ENCODE results near the gene RAB3GAP2.
"Not testable (repeated sequence)": the region's sequence is repeated elsewhere in the genome, so short reads cannot be mapped to it uniquely, and the experiment has no call there.

The RAB3GAP2 gene

DNA sequence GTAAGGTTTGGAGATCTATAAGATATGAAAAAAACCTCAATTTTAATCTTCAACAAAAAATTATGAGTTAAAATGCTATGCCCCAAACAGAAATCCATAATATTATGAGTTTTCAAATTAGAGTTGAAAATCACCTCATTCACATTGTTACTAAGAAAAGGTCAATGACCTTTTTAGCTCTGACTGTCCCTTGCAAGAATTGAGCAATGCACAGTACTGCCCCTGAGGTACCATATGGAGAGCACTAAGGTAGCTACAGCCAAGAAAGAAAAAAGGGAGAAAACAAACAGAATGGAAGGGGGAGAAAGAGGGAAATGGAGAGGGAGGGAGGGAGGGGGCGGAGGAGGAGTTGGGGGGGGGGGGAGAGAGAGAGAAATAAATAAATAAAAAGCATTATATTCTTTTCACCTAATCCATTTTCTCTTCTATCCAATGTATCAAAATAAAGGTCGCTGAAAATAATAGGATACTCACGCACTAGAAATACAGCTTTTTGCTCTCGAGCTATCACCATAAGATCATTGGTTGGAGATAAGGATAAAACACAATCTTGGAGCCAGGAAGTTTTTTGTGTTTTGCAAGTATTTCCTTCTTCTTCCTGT is 58.8 kb downstream of the RAB3GAP2 start:
- DNase-seq (ENCODE audit: low read depth, low spot score): no peak
- no peak overlapping the region for H3K27ac ChIP-seq

GRCh38 chr1:220207411-220207810 is 64.8 kb downstream of the RAB3GAP2 start:
- H3K27ac ChIP-seq: no peak overlapping the region

DNA sequence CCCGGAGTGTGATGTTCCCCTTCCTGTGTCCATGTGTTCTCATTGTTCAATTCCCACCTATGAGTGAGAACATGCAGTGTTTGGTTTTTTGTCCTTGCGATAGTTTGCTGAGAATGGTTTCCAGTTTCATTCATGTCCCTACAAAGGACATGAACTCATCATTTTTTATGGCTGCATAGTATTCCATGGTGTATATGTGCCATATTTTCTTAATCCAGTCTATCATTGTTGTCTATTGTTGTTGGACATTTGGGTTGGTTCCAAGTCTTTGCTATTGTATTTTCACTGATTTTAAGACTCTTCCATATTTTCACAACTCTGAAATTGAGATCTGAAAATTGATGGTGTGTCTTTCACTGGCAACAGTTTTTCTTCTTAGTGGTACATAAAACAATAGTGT is 67.5 kb downstream of the RAB3GAP2 start:
- H3K27ac ChIP-seq; DNase-seq (ENCODE audit: low read depth, low spot score): not testable (repeated sequence)

More at GRCh38 chr1:220207411-220207810, 64.8 kb downstream of the RAB3GAP2 start:
- DNase-seq (ENCODE audit: low read depth, low spot score): no peak

GRCh38 chr1:220203816-220204215 is 68.4 kb downstream of the RAB3GAP2 start:
- no peak for DNase-seq (ENCODE audit: low read depth, low spot score)
- no peak overlapping the region for H3K27ac ChIP-seq

- H3K27ac ChIP-seq: no peak overlapping the region
- DNase-seq (ENCODE audit: low read depth, low spot score): no peak
These were observed 73.9 kb downstream of the RAB3GAP2 start for GRCh38 chr1:220198186-220199005.

DNA sequence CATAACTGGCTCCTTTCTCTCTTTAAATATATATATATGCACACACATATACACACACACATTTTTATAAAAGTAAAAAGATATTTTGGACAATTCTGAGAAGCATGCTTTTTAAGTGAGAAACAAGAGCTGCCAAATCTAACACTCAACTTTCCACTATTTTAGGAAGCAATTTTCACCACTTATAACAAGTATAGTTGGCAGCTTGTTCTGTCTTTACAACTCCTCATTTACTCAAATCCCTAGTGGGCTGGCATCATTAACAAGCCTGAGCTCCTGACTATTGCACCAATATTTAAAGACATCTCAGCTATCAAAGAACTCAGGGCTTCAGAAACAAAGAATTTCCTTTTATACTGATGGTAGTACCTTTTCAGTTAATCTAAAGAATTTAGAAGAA is 76.6 kb downstream of the RAB3GAP2 start:
- no peak for DNase-seq (ENCODE audit: low read depth, low spot score)
- H3K27ac ChIP-seq: no peak overlapping the region

DNA sequence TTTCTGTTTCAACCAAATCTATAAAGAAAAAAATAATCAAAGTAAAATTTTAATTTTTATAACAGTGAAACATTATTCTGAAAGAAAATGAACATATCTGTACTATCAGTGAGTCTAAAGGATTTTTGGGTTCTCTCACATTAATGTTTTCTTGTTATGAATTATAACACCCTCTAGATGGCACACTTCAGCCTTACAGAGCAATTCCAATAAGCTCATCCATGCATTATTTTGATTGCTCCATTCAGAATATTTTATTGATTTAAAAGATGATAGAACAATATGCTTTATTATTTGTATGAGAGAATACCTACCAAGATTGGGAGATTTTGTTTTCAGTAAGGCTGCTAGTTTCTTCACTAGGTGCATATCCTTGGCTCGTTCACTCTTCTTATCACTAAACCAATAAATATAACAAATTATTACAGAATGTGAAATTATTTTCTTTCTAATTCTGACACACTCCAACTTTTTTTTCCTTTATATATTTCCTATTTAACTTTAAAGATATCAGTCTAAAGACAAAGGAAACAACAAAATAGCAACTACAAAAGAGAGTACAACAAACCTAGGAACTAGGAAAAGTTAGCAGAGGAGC is 82.4 kb downstream of the RAB3GAP2 start:
- no peak overlapping the region for H3K27ac ChIP-seq
- DNase-seq (ENCODE audit: low read depth, low spot score): no peak

- DNase-seq (ENCODE audit: low read depth, low spot score): no peak
- no peak overlapping the region for H3K27ac ChIP-seq
These were observed 83.7 kb downstream of the RAB3GAP2 start for GRCh38 chr1:220188538-220188937.

DNA sequence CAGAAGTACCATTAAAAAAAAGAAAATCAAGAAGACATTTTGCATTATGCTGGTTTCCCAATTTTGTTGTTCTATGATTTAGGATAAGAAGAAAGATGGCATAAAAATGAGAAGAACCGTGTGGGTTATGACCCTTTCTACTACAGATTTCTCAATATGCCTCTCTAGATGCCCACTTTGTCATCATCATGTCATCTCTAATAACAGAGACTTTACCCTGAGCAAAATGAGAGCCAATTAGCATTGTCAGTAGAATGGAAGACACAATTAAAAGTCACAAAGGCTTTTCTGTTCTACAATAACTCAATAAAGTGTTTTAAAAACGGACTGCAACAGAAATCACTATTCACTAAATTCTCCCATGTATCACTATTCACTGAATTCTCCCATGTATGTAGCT is 85.5 kb downstream of the RAB3GAP2 start:
- H3K27ac ChIP-seq: no peak overlapping the region
- DNase-seq (ENCODE audit: low read depth, low spot score): no peak

- no peak for DNase-seq (ENCODE audit: low read depth, low spot score)
- H3K27ac ChIP-seq: no peak overlapping the region
These were observed 87.7 kb downstream of the RAB3GAP2 start for GRCh38 chr1:220184506-220184905.

- H3K27ac ChIP-seq: no peak overlapping the region
- DNase-seq (ENCODE audit: low read depth, low spot score): no peak
These were observed 89.6 kb downstream of the RAB3GAP2 start for GRCh38 chr1:220182656-220183055.

DNA sequence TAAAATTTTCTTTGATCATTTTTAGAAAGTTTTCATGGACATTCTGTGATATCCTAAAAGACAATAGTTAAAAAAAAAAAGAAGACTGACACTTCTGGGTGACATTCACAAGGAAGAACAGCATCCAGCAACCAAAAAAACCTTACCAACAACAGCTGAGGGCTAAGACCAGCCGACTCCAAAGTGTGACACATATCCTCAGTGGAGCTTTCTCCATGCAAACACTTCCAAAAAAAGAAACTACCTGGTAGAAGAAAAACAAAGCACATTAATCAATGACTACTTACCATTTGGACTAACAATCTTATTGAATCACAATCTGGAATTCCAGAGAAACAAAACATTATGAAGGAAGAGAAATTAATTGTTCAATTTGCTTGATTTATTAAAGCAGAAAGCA is 90.1 kb downstream of the RAB3GAP2 start:
- H3K27ac ChIP-seq: no peak overlapping the region
- no peak for DNase-seq (ENCODE audit: low read depth, low spot score)

DNA sequence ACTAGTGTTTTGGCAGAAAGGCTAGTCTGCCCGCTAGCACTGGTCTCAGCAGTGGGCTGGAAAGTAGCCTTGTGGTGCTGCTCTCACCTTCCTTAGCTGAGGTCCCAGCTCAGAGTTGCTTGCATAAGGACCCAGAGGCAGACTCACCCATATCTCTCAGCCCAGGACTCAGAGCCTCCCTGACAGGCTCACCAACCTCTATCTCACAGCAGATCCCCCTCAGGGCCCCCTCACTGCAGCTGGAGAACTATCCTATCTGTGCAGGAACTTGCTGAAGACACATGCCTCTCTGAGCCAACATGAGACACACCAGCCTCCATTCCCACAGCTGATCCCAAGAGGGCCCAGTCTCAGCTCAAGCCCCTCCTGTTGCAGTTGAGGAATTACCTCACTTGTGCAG is 95.7 kb downstream of the RAB3GAP2 start:
- DNase-seq (ENCODE audit: low read depth, low spot score): no peak
- no peak overlapping the region for H3K27ac ChIP-seq

GRCh38 chr1:220170836-220171526 is 101.3 kb downstream of the RAB3GAP2 start:
- DNase-seq (ENCODE audit: low read depth, low spot score): no peak
- no peak overlapping the region for H3K27ac ChIP-seq

DNA sequence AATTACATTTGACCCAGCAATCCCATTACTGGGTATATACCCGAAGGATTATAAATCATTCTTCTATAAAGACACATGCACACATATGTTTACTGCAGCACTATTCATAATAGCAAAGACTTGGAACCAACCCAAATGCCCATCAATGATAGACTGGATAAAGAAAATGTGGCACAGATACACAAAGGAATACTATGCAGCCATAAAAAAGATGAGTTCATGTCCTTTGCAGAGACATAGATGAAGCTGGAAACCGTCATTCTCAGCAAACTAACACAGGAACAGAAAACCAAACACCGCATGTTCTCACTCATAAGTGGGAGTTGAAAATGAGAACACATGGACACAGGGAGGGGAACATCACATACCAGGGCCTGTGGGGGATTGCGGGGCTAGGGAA is 102.4 kb downstream of the RAB3GAP2 start:
- H3K27ac ChIP-seq; DNase-seq (ENCODE audit: low read depth, low spot score): not testable (repeated sequence)

- H3K27ac ChIP-seq: no peak overlapping the region
- DNase-seq (ENCODE audit: low read depth, low spot score): no peak
These were observed 105.4 kb downstream of the RAB3GAP2 start for GRCh38 chr1:220166853-220167252.

GRCh38 chr1:220164517-220164916 is 107.7 kb downstream of the RAB3GAP2 start:
- H3K27ac ChIP-seq: no peak overlapping the region
- no peak for DNase-seq (ENCODE audit: low read depth, low spot score)

GRCh38 chr1:220164116-220164515 is 108.1 kb downstream of the RAB3GAP2 start:
- H3K27ac ChIP-seq: no peak overlapping the region
- DNase-seq (ENCODE audit: low read depth, low spot score): no peak

- no peak overlapping the region for H3K27ac ChIP-seq
- no peak for DNase-seq (ENCODE audit: low read depth, low spot score)
These were observed 112.2 kb downstream of the RAB3GAP2 start for GRCh38 chr1:220160027-220160426.

GRCh38 chr1:220159041-220159440 is 113.2 kb downstream of the RAB3GAP2 start:
- no peak for DNase-seq (ENCODE audit: low read depth, low spot score)
- H3K27ac ChIP-seq: no peak overlapping the region

GRCh38 chr1:220158530-220158929 is 113.7 kb downstream of the RAB3GAP2 start:
- DNase-seq (ENCODE audit: low read depth, low spot score); H3K27ac ChIP-seq: not testable (repeated sequence)

Measured in epithelial cell of prostate (primary cell).